Measurements from ENCODE around the gene GPAT2. TPM values are rescaled to one million over a fixed set of nuclear protein-coding genes. Genes with fewer than 3 reads are reported as not detected.
"Not testable (repeated sequence)": the region's sequence is repeated elsewhere in the genome, so short reads cannot be mapped to it uniquely, and the experiment has no call there.

GPAT2 gene
- total RNA-seq, 2 donors from 2014 or later, result 1.2 to 5.0 TPM

GRCh38 chr2:96070351-96070750 is 35.6 kb upstream of the GPAT2 start:
- H3K27me3 Mint-ChIP-seq, result peaks cover 11% of the 10 kb centered on the region
- ATAC-seq; H3K27ac Mint-ChIP-seq; H3K4me3 Mint-ChIP-seq; H3K36me3 Mint-ChIP-seq (ENCODE audit: low read depth); H3K4me1 Mint-ChIP-seq; H3K9me3 ChIP-seq (ENCODE audit: control insufficient read depth, low read length, poor library complexity, severe bottlenecking); DNase-seq: not testable (repeated sequence)

GRCh38 chr2:96069878-96070277 is 35.2 kb upstream of the GPAT2 start:
- not testable (repeated sequence) for H3K9me3 ChIP-seq (ENCODE audit: control insufficient read depth, low read length, poor library complexity, severe bottlenecking); DNase-seq; ATAC-seq; H3K4me1 Mint-ChIP-seq; H3K4me3 Mint-ChIP-seq; H3K27ac Mint-ChIP-seq; H3K36me3 Mint-ChIP-seq (ENCODE audit: low read depth)
- peaks cover 11% of the 10 kb centered on the region for H3K27me3 Mint-ChIP-seq

- ATAC-seq; H3K27ac Mint-ChIP-seq; H3K9me3 ChIP-seq (ENCODE audit: control insufficient read depth, low read length, poor library complexity, severe bottlenecking); H3K4me3 Mint-ChIP-seq; H3K4me1 Mint-ChIP-seq; H3K36me3 Mint-ChIP-seq (ENCODE audit: low read depth); DNase-seq: not testable (repeated sequence)
- peaks cover 11% of the 10 kb centered on the region for H3K27me3 Mint-ChIP-seq
Observed at GRCh38 chr2:96067902-96068581, 33.3 kb upstream of the GPAT2 start.

- DNase-seq; H3K9me3 ChIP-seq (ENCODE audit: control insufficient read depth, low read length, poor library complexity, severe bottlenecking); ATAC-seq; H3K27me3 Mint-ChIP-seq; H3K4me1 Mint-ChIP-seq; H3K27ac Mint-ChIP-seq; H3K4me3 Mint-ChIP-seq; H3K36me3 Mint-ChIP-seq (ENCODE audit: low read depth): not testable (repeated sequence)
Observed at GRCh38 chr2:96067098-96067660, 32.5 kb upstream of the GPAT2 start.

- not testable (repeated sequence) for H3K4me3 Mint-ChIP-seq; H3K36me3 Mint-ChIP-seq (ENCODE audit: low read depth); H3K9me3 ChIP-seq (ENCODE audit: control insufficient read depth, low read length, poor library complexity, severe bottlenecking); H3K27ac Mint-ChIP-seq; H3K27me3 Mint-ChIP-seq; ATAC-seq; H3K4me1 Mint-ChIP-seq; DNase-seq
Observed at GRCh38 chr2:96066511-96066910, 31.8 kb upstream of the GPAT2 start.

- not testable (repeated sequence) for H3K27ac Mint-ChIP-seq; H3K4me3 Mint-ChIP-seq; H3K27me3 Mint-ChIP-seq; H3K36me3 Mint-ChIP-seq (ENCODE audit: low read depth); DNase-seq; H3K4me1 Mint-ChIP-seq; ATAC-seq; H3K9me3 ChIP-seq (ENCODE audit: control insufficient read depth, low read length, poor library complexity, severe bottlenecking)
Observed at GRCh38 chr2:96065954-96066353, 31.2 kb upstream of the GPAT2 start.

- DNase-seq (no peak), ATAC-seq (no peak)
- no peaks in the 10 kb centered on the region for H3K4me1 Mint-ChIP-seq
- no peak overlapping the region for H3K4me3 Mint-ChIP-seq
- no peaks in the 10 kb centered on the region for H3K9me3 ChIP-seq (ENCODE audit: control insufficient read depth, low read length, poor library complexity, severe bottlenecking)
- H3K27me3 Mint-ChIP-seq, result no peaks in the 10 kb centered on the region
- H3K36me3 Mint-ChIP-seq (ENCODE audit: low read depth), result no peaks in the 10 kb centered on the region
- H3K27ac Mint-ChIP-seq, result no peak overlapping the region
Observed at GRCh38 chr2:96065381-96065930, 30.7 kb upstream of the GPAT2 start.

- DNase-seq; H3K27ac Mint-ChIP-seq; H3K4me1 Mint-ChIP-seq; ATAC-seq; H3K4me3 Mint-ChIP-seq; H3K9me3 ChIP-seq (ENCODE audit: control insufficient read depth, low read length, poor library complexity, severe bottlenecking); H3K36me3 Mint-ChIP-seq (ENCODE audit: low read depth); H3K27me3 Mint-ChIP-seq: not testable (repeated sequence)
Observed at GRCh38 chr2:96064760-96065159, 30.0 kb upstream of the GPAT2 start.

GRCh38 chr2:96064047-96064675 is 29.4 kb upstream of the GPAT2 start:
- not testable (repeated sequence) for H3K36me3 Mint-ChIP-seq (ENCODE audit: low read depth); H3K27ac Mint-ChIP-seq; H3K27me3 Mint-ChIP-seq; ATAC-seq; H3K9me3 ChIP-seq (ENCODE audit: control insufficient read depth, low read length, poor library complexity, severe bottlenecking); DNase-seq; H3K4me1 Mint-ChIP-seq; H3K4me3 Mint-ChIP-seq

- H3K36me3 Mint-ChIP-seq (ENCODE audit: low read depth); H3K9me3 ChIP-seq (ENCODE audit: control insufficient read depth, low read length, poor library complexity, severe bottlenecking); H3K4me1 Mint-ChIP-seq; H3K27ac Mint-ChIP-seq; DNase-seq; H3K4me3 Mint-ChIP-seq; H3K27me3 Mint-ChIP-seq: not testable (repeated sequence)
- ATAC-seq, result peak; percentile 68
Observed at GRCh38 chr2:96063116-96063899, 28.6 kb upstream of the GPAT2 start.

GRCh38 chr2:96062483-96062882 is 27.8 kb upstream of the GPAT2 start:
- H3K4me1 Mint-ChIP-seq; H3K27me3 Mint-ChIP-seq; ATAC-seq; H3K27ac Mint-ChIP-seq; H3K9me3 ChIP-seq (ENCODE audit: control insufficient read depth, low read length, poor library complexity, severe bottlenecking); DNase-seq; H3K36me3 Mint-ChIP-seq (ENCODE audit: low read depth); H3K4me3 Mint-ChIP-seq: not testable (repeated sequence)

GRCh38 chr2:96061901-96062300 is 27.2 kb upstream of the GPAT2 start:
- ATAC-seq; H3K36me3 Mint-ChIP-seq (ENCODE audit: low read depth); H3K27ac Mint-ChIP-seq; H3K4me1 Mint-ChIP-seq; H3K27me3 Mint-ChIP-seq; H3K9me3 ChIP-seq (ENCODE audit: control insufficient read depth, low read length, poor library complexity, severe bottlenecking); H3K4me3 Mint-ChIP-seq; DNase-seq: not testable (repeated sequence)

- not testable (repeated sequence) for H3K27me3 Mint-ChIP-seq; H3K27ac Mint-ChIP-seq; DNase-seq; H3K4me1 Mint-ChIP-seq; H3K36me3 Mint-ChIP-seq (ENCODE audit: low read depth); H3K9me3 ChIP-seq (ENCODE audit: control insufficient read depth, low read length, poor library complexity, severe bottlenecking); ATAC-seq; H3K4me3 Mint-ChIP-seq
Observed at GRCh38 chr2:96061197-96061817, 26.6 kb upstream of the GPAT2 start.

Measured in T-helper 17 cell (primary cell).